Retina (tissue), 1 donor: ENCODE data around the gene TENM3.

Experiments
- DNase-seq: peaks from one replicate; pipeline ENCODE4 v3.0.0-alpha.2; 2016

Gene TENM3

DNA sequence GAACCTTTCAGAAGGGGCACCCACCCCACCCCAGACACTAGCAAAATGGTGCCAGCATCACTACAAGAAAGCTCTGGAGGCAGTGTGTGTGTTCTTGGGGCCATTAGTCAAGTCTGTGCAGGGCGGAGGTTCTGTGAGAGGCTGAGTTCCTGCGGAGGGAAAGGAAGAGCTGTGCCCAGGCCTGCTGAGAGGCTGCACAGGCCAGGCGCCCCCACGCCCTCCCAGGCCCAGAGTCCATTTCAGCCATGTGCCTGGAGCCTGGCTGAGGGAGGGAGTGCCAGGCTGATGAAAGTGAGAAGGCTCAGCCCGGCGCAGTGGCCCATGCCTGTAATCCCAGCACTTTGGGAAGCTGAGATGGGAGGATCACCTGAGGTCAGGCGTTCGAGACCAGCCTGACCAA lies 584.0 kb downstream of the TENM3 start:
- DNase-seq, result no peak

DNA sequence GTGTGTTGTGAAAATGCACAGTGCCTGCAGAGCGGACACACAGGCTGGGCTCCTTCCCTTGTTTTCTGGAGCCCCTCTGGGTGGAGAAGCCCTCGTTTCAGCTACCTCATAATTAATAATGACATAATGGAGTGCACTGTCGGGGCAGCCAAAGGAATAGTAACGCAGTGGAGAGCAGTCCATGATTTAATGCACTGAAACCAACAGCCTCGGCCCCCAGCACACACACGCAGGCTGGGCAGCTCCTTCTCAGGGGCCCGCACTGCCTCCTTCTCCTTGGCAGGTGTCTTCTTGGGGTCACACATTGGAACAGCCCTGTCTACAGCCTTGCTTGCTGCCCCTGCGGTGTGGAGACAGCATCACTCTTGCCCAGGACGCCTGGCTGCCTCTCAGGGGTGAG lies 584.8 kb downstream of the TENM3 start:
- peak; percentile 71 for DNase-seq

DNA sequence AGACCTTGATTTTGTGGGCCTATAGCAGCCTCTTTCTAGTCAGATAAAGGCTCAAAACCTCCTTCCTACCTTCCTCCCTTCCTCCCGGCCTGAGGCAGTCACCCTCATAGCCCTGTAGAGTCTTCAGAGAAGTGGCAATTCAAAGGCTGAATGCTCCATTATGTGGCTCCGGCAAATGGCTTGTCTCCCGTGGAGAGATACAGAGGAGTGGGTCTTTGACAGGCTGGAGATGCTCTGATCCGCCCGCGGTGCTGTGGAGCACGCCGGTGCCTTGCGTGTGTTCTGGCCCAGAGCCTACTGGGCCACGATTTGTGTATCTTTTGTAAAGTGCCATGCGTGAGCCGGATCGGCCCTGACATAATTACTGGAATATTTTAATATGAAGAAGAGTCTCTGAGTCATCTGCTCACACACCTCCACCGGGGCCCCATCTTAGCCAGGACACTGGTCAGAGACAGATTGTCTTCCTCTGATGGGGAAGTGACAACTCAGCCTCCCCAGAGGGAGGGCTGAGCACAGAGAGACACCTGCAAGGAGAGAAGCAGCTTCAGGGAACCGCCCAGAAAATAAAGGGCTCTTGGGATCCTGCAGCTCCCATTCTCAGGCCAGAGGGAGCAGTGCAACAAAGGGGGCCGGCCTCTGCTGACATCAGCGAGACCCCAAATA lies 585.3 kb downstream of the TENM3 start:
- DNase-seq, result peak; percentile 73

DNA sequence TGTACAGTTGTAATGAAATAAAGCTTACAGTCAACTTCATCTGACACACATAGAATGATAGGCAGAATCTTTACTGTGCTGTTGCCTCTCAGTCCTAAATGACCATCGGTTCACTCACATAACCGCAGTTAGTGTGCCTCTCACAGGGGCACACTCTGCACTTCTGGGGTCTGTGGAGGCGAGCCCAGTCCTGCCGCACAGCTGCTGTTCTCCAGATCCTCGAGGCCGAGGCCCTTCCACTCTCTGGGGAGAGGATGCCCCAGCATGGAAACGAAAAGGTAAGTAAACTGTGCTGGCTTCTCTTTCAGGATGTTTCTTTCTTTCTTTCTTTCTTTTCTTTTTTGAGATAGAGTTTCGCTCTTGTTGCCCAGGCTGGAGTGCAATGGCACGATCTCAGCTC lies 586.0 kb downstream of the TENM3 start:
- DNase-seq, result no peak

DNA sequence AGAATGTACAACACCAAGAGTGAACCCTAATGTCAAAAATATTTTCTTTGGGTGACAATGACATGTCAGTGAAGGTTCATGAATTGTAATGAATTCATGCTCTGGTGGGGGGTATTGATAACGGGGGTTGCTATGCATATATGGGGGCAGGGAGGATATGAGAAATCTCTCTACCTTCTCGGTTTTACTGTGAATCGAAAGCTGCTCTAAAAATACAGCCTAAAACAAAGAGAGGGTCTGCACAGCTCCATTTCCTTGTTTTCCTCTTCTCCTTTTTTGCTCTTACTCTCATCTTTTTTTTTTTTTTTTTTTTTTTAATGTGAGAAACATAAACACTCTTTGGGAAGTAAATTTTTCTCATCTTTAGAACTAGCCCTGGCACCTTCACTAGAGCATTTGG lies 588.2 kb downstream of the TENM3 start:
- no peak for DNase-seq

DNA sequence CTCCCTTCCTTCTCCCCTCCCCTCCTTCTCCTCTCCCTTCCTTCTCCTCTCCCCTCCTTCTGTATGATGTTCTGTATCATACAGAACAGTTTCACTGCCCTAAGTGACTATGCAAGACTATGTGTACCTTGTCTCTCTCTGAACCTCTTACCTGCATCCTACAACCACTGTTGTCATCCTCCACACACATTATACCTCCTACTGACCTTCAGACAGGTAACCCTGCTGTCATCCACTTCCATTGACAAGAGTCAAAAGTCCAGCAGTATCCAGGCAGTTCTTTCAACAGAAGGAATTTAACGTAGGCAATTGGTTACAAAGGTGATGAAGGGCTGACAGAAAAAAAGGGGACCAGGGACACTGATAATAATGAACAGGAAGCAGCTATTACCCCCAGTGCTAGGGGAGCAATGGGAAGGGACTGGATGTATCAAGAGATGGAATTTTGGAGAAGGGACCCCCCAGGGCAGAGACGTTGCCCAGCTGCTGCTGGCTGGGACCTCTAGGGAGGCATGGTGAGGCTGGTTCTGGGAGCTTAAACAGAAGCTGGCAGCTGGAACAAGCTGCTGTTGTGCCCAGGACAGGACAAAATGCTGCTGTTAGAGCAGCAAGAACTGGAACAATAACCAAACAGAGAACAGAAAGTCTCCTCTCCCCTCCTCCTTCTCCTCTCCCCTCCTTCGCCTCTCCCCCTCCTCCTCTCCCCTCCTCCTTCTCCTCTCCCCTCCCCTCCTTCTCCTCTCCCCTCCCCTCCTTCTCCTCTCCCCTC lies 589.3 kb downstream of the TENM3 start:
- DNase-seq, result no peak

DNA sequence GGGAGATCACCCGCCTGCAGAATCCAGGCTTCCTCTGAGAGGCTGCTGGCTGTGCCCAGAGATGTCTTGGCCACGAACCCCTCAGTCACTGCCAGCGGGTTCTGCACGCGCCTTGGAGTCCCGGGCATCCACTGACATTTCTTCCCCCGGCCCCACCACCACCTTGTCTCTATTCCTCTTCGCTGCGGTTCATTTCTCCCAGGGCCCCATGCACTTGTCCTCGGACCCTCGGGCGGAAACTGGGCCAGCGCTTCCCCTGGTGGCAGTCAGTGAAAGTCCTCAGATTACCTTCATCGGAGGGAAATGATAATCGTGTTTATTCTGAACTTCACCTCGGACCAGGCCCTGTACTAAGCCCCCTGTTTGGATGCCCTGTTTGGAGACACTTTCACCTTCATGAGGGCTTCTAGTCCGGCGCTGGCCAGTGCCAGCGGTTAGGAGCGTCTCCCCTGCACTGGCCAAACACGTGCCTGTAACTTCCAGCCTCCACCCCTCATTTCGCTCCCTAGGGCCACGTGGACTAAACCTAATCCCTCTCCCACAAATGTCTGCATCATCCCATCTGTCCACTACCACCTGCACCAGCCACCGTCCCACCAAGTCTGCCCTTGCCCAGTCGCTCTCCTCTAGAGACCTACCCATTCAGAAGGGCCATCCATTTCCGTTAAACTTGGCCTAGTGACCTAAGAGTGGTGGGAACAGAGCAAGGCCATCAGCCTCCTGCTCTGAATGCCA lies 592.0 kb downstream of the TENM3 start:
- no peak for DNase-seq

DNA sequence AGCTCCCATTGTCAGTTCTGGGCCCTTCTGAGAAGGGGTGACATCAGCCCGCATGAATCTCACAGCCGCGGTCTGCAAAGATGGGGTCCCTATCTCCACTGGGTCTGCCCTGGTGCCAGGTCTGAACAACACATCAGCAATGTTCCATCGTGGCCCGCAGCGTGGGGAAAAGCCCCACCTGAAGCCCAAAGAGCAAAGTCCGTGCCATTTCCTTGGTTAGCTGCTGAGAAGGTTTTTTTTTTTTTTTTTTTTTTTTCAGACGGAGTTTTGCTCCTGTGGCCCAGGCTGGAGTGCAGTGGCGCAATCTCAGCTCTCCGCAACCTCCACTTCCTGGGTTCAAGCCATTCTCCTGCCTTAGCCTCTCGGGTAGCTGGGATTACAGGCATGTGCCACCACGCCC lies 594.6 kb downstream of the TENM3 start:
- no peak for DNase-seq

DNA sequence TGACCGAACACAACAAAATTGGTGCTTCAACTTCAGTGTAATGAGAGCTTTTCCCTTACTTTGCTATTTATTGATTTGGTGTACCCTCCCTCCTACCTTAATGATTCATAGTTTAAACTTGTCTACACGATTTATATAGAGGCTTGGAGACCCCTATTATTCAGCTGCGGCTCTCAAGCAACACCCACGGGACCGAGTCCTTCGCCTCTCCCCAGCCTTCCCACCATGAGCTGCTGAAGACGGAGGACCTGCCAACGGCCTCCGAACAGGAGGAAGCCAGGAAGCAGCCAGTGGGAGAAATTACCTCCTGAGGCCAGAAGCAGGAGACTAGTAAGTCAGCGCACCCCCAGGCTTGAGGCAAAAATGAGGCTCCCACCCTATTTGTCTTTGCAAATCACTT lies 595.3 kb downstream of the TENM3 start:
- DNase-seq, result no peak

DNA sequence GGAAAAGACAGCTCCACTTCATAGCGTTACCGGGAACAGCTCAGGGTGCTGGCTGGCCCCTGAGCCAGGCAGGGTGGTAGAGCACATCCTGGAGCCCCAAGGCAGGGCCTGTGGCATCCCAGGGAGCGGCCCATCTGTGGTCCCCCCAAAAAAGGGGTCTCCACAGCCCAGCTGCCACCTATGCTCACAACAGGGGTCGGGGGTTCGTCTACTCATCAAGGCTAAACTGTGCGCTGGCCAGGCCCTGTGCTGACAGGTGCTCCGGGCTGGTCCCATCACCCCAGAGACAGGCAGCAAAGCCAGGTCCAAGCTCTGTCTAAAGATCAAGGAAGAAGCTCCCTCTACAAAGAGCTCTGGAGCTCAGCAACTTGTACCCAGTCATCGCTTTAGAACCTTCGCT lies 596.1 kb downstream of the TENM3 start:
- no peak for DNase-seq

DNA sequence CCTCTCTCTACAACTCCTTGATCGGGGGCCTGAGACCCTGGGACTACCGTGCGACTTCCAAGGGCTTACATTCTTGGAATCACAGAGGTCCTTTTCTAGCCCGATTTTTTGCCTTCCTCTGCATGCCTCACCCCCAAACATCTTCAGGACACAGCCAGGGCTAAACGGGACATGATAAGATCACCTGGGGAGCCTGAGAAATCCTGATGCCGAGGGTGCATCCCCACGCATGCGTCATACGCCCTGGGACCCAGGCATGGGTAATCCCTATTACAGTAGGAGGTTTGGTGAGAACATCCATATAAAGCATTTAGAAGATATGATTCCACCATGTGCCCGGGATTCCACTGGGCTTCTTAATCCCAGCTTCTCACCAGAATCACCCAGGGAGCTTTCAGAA lies 596.9 kb downstream of the TENM3 start:
- DNase-seq, result no peak

DNA sequence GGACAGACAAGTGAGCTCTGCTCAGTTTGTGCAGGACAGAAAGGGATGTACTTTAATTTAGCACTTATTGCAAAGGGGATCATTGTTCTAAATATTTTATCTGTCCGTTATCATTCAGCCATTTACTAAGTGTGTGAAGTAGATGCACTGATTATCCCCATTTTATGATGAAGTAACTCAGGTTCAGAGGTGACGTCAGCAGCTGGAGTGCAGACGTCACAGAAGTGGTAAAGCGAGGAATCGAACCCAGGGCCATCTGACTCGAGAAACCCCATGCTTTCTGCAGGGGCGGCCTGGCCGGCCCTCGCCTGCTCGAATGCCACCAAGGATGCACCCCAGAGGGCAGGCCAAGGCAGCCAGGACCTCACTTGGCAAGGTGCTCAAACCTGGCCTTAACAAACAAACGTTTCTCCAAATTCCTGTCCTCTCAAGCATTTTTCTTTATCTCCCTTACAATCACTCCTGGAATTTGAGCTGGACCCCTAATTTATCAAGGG lies 599.0 kb downstream of the TENM3 start:
- DNase-seq, result no peak

DNA sequence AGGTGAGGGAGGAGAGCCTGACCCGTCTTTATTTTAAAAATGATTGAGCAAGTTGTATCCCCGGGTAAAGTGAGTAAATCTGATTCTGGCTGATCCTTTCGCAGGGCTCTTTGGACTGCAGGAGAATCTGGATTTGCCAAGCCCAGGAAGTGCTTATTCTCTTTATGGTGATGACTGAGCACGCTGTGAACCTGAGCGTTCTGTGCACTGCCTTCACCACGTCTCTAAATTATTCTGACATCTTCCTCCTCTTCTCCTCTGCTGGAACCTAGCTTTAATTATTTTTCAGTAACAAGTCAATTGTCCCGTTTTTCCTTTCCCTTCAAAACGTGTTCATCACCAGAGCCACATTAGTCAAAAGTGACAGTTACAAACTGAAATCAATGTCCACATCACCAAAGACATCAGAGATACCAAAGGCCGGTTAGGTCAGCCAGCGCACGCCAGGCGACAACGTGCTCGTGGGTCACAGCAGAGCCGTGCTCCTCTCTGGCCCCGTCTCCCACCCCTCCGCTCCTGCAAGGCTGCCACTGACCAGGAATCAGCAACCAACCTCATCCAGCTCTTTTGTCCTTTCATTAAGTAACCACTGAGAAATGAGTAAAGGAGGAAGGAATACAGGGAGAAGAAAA lies 599.7 kb downstream of the TENM3 start:
- peak; percentile 65 for DNase-seq

DNA sequence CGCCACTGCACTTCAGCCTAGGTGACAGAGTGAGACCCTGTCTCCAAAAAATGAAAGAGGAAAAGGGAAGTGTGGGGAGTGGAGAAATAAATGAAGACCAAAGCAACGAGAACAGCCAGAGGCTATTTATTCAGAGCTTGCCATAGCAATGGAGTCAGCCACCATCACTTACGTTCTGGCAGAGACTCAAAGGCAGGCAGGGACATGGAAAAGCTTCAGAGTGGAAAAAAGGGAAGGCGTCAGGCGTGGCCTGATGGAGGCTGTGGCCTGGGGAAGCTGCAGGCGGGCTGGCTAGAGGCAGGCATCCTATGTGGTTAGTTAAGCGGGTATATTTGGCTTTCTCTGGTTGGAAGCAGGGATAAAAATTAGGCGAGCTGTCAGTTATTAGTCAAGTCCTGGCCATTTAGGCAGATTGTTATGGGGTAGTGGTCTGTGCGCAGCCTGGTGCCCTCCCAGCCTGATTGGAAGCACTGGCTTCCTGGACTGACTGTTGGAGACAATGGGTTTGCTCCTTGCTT lies 600.7 kb downstream of the TENM3 start:
- DNase-seq, result peak; percentile 50

DNA sequence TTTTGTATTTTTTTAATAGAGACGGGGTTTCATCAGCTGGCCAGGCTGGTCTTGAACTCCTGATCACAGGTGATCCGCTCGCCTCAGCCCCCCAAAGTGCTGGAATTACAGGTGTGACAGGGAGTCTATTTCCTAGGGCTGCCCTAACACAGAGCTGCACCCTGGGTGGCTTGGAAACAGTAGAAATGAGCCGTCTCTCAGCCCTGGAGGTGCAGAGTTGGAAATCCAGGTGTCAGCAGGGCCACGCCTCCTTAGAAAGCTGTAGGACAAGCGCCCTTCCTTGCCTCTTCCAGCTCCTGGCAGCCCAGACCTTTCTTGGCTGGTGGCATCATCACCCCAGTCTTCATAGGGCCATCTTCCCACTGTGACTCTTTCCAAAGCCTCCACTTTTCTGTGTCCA lies 602.4 kb downstream of the TENM3 start:
- DNase-seq, result no peak

DNA sequence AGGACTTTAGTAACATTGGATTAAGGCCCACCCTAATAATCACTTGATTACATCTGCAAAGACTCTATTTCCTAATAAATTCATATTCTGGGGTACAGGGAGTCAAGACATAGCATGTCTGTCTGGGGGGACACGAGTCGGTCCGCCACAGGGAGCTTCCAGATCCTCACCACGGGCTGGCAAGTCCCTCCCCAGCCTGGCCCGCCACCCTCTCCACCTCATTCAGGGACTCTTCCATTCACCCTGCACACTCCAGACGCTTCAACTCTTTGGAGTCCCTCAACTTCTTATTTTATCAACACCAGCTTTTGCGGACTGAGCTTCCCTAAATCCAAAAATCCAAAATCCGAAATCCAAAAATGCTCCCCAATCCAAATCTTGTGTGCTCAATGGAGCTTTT lies 602.8 kb downstream of the TENM3 start:
- no peak for DNase-seq

DNA sequence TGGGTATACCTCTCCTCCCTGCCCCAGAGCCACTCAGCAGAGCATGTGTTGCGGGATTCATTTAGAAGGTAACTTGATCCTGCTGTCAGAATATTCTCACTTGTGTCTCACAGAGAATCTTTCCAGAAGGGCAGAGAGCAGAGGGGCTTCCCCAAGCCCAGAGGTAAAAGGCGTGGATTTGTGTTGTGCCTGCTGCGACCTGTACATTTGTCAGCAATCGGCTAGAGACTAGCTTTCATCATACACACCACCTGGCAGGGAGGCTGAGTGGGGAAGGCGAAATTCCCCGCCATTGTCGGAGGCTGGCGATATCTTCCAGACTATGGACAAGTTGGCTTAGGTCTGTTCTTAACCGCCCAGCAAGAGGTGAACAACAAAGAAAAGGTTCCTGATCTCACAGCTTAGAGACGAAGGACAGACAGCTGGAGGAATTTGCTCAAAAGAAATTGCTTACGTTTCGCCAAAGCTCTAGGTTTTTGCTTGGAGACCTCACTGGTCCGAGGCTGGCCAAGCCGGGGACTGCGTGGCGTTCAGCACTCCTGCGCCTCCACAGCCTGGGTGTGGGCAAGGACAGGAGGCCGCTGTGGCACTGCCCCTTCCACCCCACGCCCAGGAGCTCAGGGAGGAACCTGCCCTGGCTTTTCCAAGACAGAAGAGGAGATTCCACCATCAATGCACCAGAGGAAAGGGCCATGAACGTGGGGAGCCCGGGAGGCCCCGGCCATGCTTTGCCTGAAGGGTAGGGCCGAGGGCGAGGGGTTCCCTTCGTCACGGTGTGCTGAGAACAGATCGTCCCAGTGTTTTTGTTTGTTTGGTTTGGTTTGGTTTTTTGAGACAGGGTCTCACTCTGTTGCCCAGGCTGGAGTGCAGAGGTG lies 604.6 kb downstream of the TENM3 start:
- no peak for DNase-seq

DNA sequence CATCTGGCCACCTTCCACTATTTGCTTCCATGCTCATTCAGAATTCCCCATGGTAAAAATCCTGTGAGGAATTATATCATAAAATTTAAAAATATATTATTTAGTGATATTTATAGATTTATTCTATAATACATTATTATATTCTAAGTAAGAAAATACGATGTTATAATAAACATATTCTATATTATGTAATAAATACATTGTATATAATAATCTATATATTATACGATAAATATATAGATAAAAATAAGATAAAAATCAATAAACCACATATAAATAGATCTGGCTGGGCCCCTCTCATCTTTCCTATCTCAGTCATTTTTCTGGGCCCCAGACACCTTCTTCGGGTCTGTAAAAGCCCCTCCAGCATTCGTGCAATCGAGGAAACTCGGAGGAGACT lies 605.5 kb downstream of the TENM3 start:
- DNase-seq, result no peak
